K562 (cell line): Measurements from ENCODE around the gene MAK. TPM values are rescaled to one million over a fixed set of nuclear protein-coding genes. Genes with fewer than 3 reads are reported as not detected.

Source experiments
- STAT5B ChIP-seq: fragments of 250-450 bp; sonication (Bioruptor Pico); IDR thresholded peaks from 2 replicates; pipeline ENCODE4 v1.8.0; 2021; ENCODE audit warnings: mild to moderate bottlenecking, inconsistent platforms
- ZFP30 ChIP-seq: fragments of 250-450 bp; sonication (Bioruptor Pico); IDR thresholded peaks from 2 replicates; pipeline ENCODE4 v1.8.0; 2022; ENCODE audit warnings: moderate library complexity, mild to moderate bottlenecking, inconsistent platforms, borderline replicate concordance
- polyA plus RNA-seq, 8 experiments: library from polyadenylated mRNA; depleted of rRNA in 4 of 8; stranded (reverse) in 5 of 8; unstranded in 3 of 8; fragments of >200 nt; fragmentation: Nextera tagmentation in 2 of 8; fragmentation: Illumina TruSeq in 1 of 8; extraction: Ambion mirVana in 2 of 8; extraction: Trizol in 1 of 8; gene quantifications; 2 replicates each; pipeline versions ENCODE4 v1.2.1 to v1.2.3, GENCODE V29; 2011 to 2014; ENCODE audit warnings: inconsistent platforms in 1 of 8, missing spikeins in 1 of 8
- total RNA-seq, 7 experiments: library from RNA; depleted of rRNA in 6 of 7; stranded (reverse); fragments of >200 nt in 6 of 7; fragmentation: Illumina TruSeq in 2 of 7; extraction: Trizol in 2 of 7; gene quantifications; 2 replicates each; pipeline versions ENCODE4 v1.2.1 to v1.2.3, GENCODE V29; 2011 to 2021; ENCODE audit warnings: low replicate concordance in 1 of 7
- TF ChIP-seq, protein P1 (sequence below): fragments of 450-650 bp; IDR thresholded peaks from 2 replicates; pipeline ENCODE4 v1.6.1; 2016; ENCODE audit warnings: mild to moderate bottlenecking, moderate library complexity

The MAK gene
- total and polyA plus RNA-seq, 9 of the 15 experiments (the other 6 are each of a cell fraction or from before 2014, with no cell fraction given), result 0.25 to 1.1 (median 0.53) TPM

DNA sequence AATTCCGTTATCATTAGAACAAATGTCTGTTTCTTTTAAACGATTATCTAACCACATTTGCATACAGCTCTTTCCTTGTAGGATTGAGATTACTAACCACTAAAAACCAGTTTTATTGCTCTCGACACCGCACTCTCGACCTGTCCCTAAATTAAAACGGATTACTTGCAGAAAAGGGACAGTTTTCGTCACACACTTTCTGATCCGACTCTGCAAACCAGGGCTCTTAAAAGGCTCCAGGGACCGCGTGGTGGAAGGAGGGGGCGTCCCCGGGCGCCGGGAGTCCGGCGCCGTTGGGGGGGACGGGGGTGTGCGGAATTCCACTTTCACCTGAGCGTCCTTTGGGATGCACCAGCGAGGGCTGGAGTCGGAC, 731 bp downstream of the MAK start (continued):
- TF ChIP-seq ZFP30 (no peak), STAT5B (CRISPR knock-in tag) (no peak)
- TF ChIP-seq, protein P1, sequence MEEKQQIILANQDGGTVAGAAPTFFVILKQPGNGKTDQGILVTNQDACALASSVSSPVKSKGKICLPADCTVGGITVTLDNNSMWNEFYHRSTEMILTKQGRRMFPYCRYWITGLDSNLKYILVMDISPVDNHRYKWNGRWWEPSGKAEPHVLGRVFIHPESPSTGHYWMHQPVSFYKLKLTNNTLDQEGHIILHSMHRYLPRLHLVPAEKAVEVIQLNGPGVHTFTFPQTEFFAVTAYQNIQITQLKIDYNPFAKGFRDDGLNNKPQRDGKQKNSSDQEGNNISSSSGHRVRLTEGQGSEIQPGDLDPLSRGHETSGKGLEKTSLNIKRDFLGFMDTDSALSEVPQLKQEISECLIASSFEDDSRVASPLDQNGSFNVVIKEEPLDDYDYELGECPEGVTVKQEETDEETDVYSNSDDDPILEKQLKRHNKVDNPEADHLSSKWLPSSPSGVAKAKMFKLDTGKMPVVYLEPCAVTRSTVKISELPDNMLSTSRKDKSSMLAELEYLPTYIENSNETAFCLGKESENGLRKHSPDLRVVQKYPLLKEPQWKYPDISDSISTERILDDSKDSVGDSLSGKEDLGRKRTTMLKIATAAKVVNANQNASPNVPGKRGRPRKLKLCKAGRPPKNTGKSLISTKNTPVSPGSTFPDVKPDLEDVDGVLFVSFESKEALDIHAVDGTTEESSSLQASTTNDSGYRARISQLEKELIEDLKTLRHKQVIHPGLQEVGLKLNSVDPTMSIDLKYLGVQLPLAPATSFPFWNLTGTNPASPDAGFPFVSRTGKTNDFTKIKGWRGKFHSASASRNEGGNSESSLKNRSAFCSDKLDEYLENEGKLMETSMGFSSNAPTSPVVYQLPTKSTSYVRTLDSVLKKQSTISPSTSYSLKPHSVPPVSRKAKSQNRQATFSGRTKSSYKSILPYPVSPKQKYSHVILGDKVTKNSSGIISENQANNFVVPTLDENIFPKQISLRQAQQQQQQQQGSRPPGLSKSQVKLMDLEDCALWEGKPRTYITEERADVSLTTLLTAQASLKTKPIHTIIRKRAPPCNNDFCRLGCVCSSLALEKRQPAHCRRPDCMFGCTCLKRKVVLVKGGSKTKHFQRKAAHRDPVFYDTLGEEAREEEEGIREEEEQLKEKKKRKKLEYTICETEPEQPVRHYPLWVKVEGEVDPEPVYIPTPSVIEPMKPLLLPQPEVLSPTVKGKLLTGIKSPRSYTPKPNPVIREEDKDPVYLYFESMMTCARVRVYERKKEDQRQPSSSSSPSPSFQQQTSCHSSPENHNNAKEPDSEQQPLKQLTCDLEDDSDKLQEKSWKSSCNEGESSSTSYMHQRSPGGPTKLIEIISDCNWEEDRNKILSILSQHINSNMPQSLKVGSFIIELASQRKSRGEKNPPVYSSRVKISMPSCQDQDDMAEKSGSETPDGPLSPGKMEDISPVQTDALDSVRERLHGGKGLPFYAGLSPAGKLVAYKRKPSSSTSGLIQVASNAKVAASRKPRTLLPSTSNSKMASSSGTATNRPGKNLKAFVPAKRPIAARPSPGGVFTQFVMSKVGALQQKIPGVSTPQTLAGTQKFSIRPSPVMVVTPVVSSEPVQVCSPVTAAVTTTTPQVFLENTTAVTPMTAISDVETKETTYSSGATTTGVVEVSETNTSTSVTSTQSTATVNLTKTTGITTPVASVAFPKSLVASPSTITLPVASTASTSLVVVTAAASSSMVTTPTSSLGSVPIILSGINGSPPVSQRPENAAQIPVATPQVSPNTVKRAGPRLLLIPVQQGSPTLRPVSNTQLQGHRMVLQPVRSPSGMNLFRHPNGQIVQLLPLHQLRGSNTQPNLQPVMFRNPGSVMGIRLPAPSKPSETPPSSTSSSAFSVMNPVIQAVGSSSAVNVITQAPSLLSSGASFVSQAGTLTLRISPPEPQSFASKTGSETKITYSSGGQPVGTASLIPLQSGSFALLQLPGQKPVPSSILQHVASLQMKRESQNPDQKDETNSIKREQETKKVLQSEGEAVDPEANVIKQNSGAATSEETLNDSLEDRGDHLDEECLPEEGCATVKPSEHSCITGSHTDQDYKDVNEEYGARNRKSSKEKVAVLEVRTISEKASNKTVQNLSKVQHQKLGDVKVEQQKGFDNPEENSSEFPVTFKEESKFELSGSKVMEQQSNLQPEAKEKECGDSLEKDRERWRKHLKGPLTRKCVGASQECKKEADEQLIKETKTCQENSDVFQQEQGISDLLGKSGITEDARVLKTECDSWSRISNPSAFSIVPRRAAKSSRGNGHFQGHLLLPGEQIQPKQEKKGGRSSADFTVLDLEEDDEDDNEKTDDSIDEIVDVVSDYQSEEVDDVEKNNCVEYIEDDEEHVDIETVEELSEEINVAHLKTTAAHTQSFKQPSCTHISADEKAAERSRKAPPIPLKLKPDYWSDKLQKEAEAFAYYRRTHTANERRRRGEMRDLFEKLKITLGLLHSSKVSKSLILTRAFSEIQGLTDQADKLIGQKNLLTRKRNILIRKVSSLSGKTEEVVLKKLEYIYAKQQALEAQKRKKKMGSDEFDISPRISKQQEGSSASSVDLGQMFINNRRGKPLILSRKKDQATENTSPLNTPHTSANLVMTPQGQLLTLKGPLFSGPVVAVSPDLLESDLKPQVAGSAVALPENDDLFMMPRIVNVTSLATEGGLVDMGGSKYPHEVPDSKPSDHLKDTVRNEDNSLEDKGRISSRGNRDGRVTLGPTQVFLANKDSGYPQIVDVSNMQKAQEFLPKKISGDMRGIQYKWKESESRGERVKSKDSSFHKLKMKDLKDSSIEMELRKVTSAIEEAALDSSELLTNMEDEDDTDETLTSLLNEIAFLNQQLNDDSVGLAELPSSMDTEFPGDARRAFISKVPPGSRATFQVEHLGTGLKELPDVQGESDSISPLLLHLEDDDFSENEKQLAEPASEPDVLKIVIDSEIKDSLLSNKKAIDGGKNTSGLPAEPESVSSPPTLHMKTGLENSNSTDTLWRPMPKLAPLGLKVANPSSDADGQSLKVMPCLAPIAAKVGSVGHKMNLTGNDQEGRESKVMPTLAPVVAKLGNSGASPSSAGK, result peak; percentile 61; the same call in 1 of the 2 replicates
